HEK293T (cell line): Measurements from ENCODE around the gene P4HA2.

Source experiments
- CTCF ChIA-PET: fragments of 350-600 bp; formaldehyde crosslinking; extraction: SDS; loops from one replicate; lab custom pipeline; 2021; ENCODE audit warnings: antibody characterized with exemption, inconsistent platforms; lab: Yijun Ruan, JAX
- POLR2A ChIA-PET: fragments of 350-600 bp; formaldehyde crosslinking; extraction: SDS; loops from one replicate; lab custom pipeline; 2020; ENCODE audit warnings: antibody characterized with exemption, inconsistent platforms; lab: Yijun Ruan, JAX
- DNase-seq: peaks from one replicate; pipeline ENCODE4 v3.0.0; 2012; ENCODE audit warnings: mixed read lengths; ENCODE audit errors: extremely low spot score
- ARNT ChIP-seq: fragments of 450-650 bp; IDR thresholded peaks from 2 replicates; pipeline ENCODE4 v1.6.1; 2017; ENCODE audit warnings: mild to moderate bottlenecking
- BHLHE40 ChIP-seq: fragments of 450-650 bp; IDR thresholded peaks from 2 replicates; pipeline ENCODE4 v1.6.1; 2016; ENCODE audit warnings: mild to moderate bottlenecking, moderate library complexity, borderline replicate concordance
- CTBP1 ChIP-seq: fragments of 450-650 bp; IDR thresholded peaks from 2 replicates; pipeline ENCODE4 v1.6.1; 2016; ENCODE audit warnings: borderline replicate concordance
- ELF4 ChIP-seq: fragments of 450-650 bp; IDR thresholded peaks from 2 replicates; pipeline ENCODE4 v1.6.1; 2017; ENCODE audit warnings: antibody characterized with exemption
- FOXA1 ChIP-seq: fragments of 450-650 bp; IDR thresholded peaks from 2 replicates; pipeline ENCODE4 v1.6.1; 2016; ENCODE audit warnings: mild to moderate bottlenecking
- FOXK2 ChIP-seq: fragments of 450-650 bp; IDR thresholded peaks from 2 replicates; pipeline ENCODE4 v1.6.1; 2016; ENCODE audit warnings: mild to moderate bottlenecking
- FOXM1 ChIP-seq: fragments of 450-650 bp; IDR thresholded peaks from 2 replicates; pipeline ENCODE4 v1.6.1; 2017; ENCODE audit warnings: mild to moderate bottlenecking, borderline replicate concordance
- HDGF ChIP-seq: fragments of 450-650 bp; IDR thresholded peaks from 2 replicates; pipeline ENCODE4 v1.6.1; 2017; ENCODE audit warnings: antibody characterized with exemption, borderline replicate concordance
- L3MBTL2 ChIP-seq: fragments of 450-650 bp; conservative IDR thresholded peaks from 2 replicates; pipeline ENCODE4 v1.6.1; 2016; ENCODE audit warnings: mild to moderate bottlenecking
- LEF1 ChIP-seq: fragments of 450-650 bp; IDR thresholded peaks from 2 replicates; pipeline ENCODE4 v1.6.1; 2017; ENCODE audit warnings: mild to moderate bottlenecking, borderline replicate concordance
- NFRKB ChIP-seq: fragments of 450-650 bp; IDR thresholded peaks from 2 replicates; pipeline ENCODE4 v1.6.1; 2016; ENCODE audit warnings: mild to moderate bottlenecking, moderate library complexity
- SP1 ChIP-seq: fragments of 450-650 bp; IDR thresholded peaks from 2 replicates; pipeline ENCODE4 v1.6.1; 2017
- SUZ12 ChIP-seq: fragments of 450-650 bp; IDR thresholded peaks from 2 replicates; pipeline ENCODE4 v1.6.1; 2016; ENCODE audit warnings: mild to moderate bottlenecking
- TARDBP ChIP-seq: fragments of 450-650 bp; IDR thresholded peaks from 2 replicates; pipeline ENCODE4 v1.6.1; 2016
- ZNF384 ChIP-seq: fragments of 450-650 bp; IDR thresholded peaks from 2 replicates; pipeline ENCODE4 v1.6.1; 2016
- TF ChIP-seq, protein P1 (sequence below): fragments of 450-650 bp; IDR thresholded peaks from 2 replicates; pipeline ENCODE4 v1.6.1; 2016

Gene P4HA2

GRCh38 chr5:132273631-132274030, 46.0 kb upstream of the P4HA2 start:
- DNase-seq: no peak
- ChIA-PET POLR2A (interaction anchor here (1.4 kb wide), 1 partner anchor 223 kb away, joined by 4 read pairs; no protein-coding TSS in a partner anchor), CTCF (interaction anchor here (2.0 to 2.1 kb wide), 2 partner anchors 10 to 228 kb away, joined by 5 to 10 read pairs; no protein-coding TSS in a partner anchor)
- no peak for TF ChIP-seq TARDBP

GRCh38 chr5:132272311-132273210, 44.9 kb upstream of the P4HA2 start:
- DNase-seq: peak; percentile 71
- CTCF ChIA-PET: interaction anchor here (0.7 to 2.1 kb wide), 6 partner anchors 9 to 229 kb away, joined by 3 to 10 read pairs (median 4); partner anchors contain the start of gene IRF1
- TF ChIP-seq SP1: no peak
- no peak for TF ChIP-seq BHLHE40
- no peak for TF ChIP-seq NFRKB
- no peak for TF ChIP-seq ARNT
- TF ChIP-seq HDGF: no peak
- no peak for TF ChIP-seq ZNF384
- TF ChIP-seq ELF4: no peak
- no peak for TF ChIP-seq TARDBP
- TF ChIP-seq FOXM1: no peak
- no peak for TF ChIP-seq LEF1
- TF ChIP-seq CTBP1: no peak
- no peak for TF ChIP-seq L3MBTL2
- TF ChIP-seq FOXK2: no peak
- no peak for TF ChIP-seq FOXA1
- no peak for TF ChIP-seq SUZ12
- TF ChIP-seq, protein P1, sequence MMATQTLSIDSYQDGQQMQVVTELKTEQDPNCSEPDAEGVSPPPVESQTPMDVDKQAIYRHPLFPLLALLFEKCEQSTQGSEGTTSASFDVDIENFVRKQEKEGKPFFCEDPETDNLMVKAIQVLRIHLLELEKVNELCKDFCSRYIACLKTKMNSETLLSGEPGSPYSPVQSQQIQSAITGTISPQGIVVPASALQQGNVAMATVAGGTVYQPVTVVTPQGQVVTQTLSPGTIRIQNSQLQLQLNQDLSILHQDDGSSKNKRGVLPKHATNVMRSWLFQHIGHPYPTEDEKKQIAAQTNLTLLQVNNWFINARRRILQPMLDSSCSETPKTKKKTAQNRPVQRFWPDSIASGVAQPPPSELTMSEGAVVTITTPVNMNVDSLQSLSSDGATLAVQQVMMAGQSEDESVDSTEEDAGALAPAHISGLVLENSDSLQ: no peak

DNA sequence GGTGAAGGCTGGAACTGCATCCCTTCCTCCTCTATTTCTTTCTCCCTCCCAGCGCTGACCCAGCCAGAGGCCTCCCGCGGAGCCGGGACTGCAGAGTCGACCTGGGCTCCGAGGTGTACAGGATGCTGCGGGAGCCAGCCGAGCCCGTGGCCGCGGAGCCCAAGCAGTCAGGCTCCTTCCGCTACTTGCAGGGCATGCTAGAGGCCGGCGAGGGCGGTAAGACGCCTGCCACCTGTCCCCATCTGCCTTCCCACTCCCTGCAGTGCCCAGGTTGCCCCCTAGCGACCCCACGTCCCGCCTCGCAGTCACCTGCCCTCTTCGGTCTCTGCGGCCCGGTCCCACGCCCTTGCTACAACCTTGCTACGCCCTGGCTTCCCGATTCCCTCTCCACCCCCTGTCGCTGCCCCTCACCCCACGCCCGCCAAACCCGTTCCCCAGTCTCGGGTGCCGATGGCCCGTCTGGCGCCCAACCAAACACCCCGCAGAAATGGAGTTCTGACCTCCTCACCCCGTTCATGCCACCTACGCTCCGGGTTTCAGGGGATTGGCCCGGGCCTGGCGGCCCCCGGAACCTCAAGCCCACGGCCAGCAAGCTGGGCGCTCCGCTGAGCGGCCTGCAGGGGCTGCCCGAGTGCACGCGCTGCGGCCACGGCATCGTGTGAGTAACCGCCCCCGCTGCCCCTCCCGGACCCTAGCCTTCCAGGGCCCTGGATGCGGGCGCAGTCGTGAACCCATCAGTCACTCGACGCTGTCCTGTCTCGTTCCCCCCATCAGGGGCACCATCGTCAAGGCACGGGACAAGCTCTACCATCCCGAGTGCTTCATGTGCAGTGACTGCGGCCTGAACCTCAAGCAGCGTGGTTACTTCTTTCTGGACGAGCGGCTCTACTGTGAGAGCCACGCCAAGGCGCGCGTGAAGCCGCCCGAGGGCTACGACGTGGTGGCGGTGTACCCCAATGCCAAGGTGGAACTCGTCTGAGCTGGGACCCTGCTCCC, 43.9 kb upstream of the P4HA2 start:
- CTCF ChIA-PET: interaction anchor here (1.0 to 2.1 kb wide), 5 partner anchors 8 to 230 kb away, joined by 3 to 10 read pairs (median 5); partner anchors contain the start of gene IRF1
- POLR2A ChIA-PET: interaction anchor here (0.8 to 1.4 kb wide), 2 partner anchors 22 to 111 kb away, joined by 3 to 15 read pairs; partner anchors contain the start of gene SLC22A4
- TF ChIP-seq, protein P1: no peak
- TF ChIP-seq BHLHE40 (no peak), SP1 (no peak), TARDBP (no peak), SUZ12 (no peak), CTBP1 (no peak), ZNF384 (no peak), FOXK2 (no peak), FOXM1 (no peak), LEF1 (no peak), ELF4 (no peak), NFRKB (no peak), FOXA1 (no peak), HDGF (no peak), L3MBTL2 (no peak), ARNT (no peak)
- no peak for DNase-seq

More at GRCh38 chr5:132272311-132273210, 44.9 kb upstream of the P4HA2 start:
- POLR2A ChIA-PET: interaction anchor here (0.7 to 1.4 kb wide), 4 partner anchors 21 to 224 kb away, joined by 3 to 15 read pairs (median 4); partner anchors contain the start of gene SLC22A4

- DNase-seq: no peak
- CTCF ChIA-PET: no interaction called here
- no peak for TF ChIP-seq ZNF384
- TF ChIP-seq SP1: no peak
- no peak for TF ChIP-seq HDGF
- TF ChIP-seq NFRKB: no peak
- no peak for TF ChIP-seq SUZ12
- TF ChIP-seq CTBP1: no peak
- no peak for TF ChIP-seq LEF1
- TF ChIP-seq, protein P1: no peak
- no peak for TF ChIP-seq TARDBP
- TF ChIP-seq ELF4: no peak
- TF ChIP-seq L3MBTL2: no peak
- no peak for TF ChIP-seq ARNT
- no peak for TF ChIP-seq BHLHE40
- no peak for TF ChIP-seq FOXA1
- TF ChIP-seq FOXK2: no peak
- no peak for TF ChIP-seq FOXM1
- POLR2A ChIA-PET: no interaction called here
Measured at GRCh38 chr5:132270706-132271105, 43.1 kb upstream of the P4HA2 start.

DNA sequence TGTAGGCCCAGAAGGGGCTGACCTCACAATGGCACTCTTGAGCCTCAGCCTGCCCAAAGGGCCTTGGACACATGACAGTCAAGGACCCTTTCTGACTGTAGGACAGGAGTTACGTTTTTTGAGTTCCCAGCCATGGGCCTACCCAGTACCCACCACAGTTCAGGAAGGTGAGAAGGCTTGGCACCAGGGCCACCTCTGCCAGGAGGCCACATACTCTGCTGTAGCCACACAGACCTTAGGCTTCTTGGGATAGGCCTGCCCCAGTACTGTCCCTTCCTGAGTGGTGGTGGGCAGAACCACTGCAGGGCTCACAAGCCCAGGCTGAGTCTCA, 42.6 kb upstream of the P4HA2 start:
- DNase-seq: no peak
- POLR2A ChIA-PET: no interaction called here
- CTCF ChIA-PET: no interaction called here
- TF ChIP-seq L3MBTL2: no peak
- no peak for TF ChIP-seq FOXA1
- TF ChIP-seq HDGF: no peak
- no peak for TF ChIP-seq ELF4
- TF ChIP-seq LEF1: no peak
- no peak for TF ChIP-seq FOXK2
- TF ChIP-seq NFRKB: no peak
- TF ChIP-seq SP1: no peak
- no peak for TF ChIP-seq ZNF384
- TF ChIP-seq TARDBP: no peak
- TF ChIP-seq BHLHE40: no peak
- no peak for TF ChIP-seq FOXM1
- no peak for TF ChIP-seq SUZ12
- TF ChIP-seq CTBP1: no peak
- no peak for TF ChIP-seq ARNT
- TF ChIP-seq, protein P1: no peak
